OCI-LY1 (cell line): ENCODE results near the gene COPE.

Experiments
- H2AFZ ChIP-seq: fragments of 200-600 bp; sonication (generic), shearing (Covaris generic); 2 replicates; pipeline ENCODE4 v1.6.0; 2014; ENCODE audit warnings: antibody characterized with exemption, mild to moderate bottlenecking, low read length
- H3F3A ChIP-seq: fragments of 200-600 bp; sonication (generic), shearing (Covaris generic); 2 replicates; pipeline ENCODE4 v1.6.0; 2014; ENCODE audit warnings: mild to moderate bottlenecking, antibody characterized with exemption, low read length, moderate library complexity; ENCODE audit not compliant: insufficient read depth
- H3K27ac ChIP-seq: fragments of 200-600 bp; sonication (generic); 2 replicates; pipeline ENCODE4 v1.5.1; 2014; ENCODE audit warnings: low read length, mixed run types, mild to moderate bottlenecking, low read depth; ENCODE audit not compliant: poor library complexity, severe bottlenecking
- H3K27me3 ChIP-seq: fragments of 200-600 bp; sonication (generic); 2 replicates; pipeline ENCODE4 v1.6.0; 2014; ENCODE audit warnings: antibody characterized with exemption, mild to moderate bottlenecking, low read length, moderate library complexity; ENCODE audit not compliant: insufficient read depth
- H3K36me3 ChIP-seq: fragments of 200-600 bp; sonication (generic); 2 replicates; pipeline ENCODE4 v1.6.1; 2014; ENCODE audit warnings: mild to moderate bottlenecking, antibody characterized with exemption, low read length, moderate library complexity, mixed read lengths; ENCODE audit not compliant: insufficient read depth
- H3K4me1 ChIP-seq: fragments of 200-600 bp; sonication (generic); 2 replicates; pipeline ENCODE4 v1.5.1; 2014; ENCODE audit warnings: mild to moderate bottlenecking, low read length, moderate library complexity; ENCODE audit not compliant: insufficient read depth, severe bottlenecking
- H3K4me2 ChIP-seq: fragments of 200-600 bp; sonication (generic), shearing (Covaris generic); 2 replicates; pipeline ENCODE4 v1.6.1; 2014; ENCODE audit warnings: low read length
- H3K4me3 ChIP-seq: fragments of 200-600 bp; sonication (generic); 2 replicates; pipeline ENCODE4 v1.5.1; 2014; ENCODE audit warnings: low read length, low read depth, mild to moderate bottlenecking, mixed read lengths; ENCODE audit not compliant: poor library complexity, severe bottlenecking
- H3K79me2 ChIP-seq: fragments of 200-600 bp; shearing (Covaris generic); 2 replicates; pipeline ENCODE4 v1.6.1; 2016; ENCODE audit warnings: mixed run types, low read length, mixed read lengths; ENCODE audit not compliant: insufficient read depth
- H3K9ac ChIP-seq: fragments of 200-600 bp; sonication (generic), shearing (Covaris generic); 2 replicates; pipeline ENCODE4 v1.6.1; 2014; ENCODE audit warnings: mild to moderate bottlenecking, low read length, mixed read lengths
- H3K9me2 ChIP-seq: fragments of 200-600 bp; sonication (generic), shearing (Covaris generic); 2 replicates; pipeline ENCODE4 v1.6.1; 2014; ENCODE audit warnings: low read depth, mild to moderate bottlenecking, low read length, mixed read lengths
- H3K9me3 ChIP-seq: fragments of 200-600 bp; shearing (Covaris generic); 2 replicates; pipeline ENCODE4 v1.6.1; 2014; ENCODE audit warnings: low read length, mixed read lengths
- H4K20me1 ChIP-seq: fragments of 200-600 bp; sonication (generic), shearing (Covaris generic); 2 replicates; pipeline ENCODE4 v1.6.0; 2016; ENCODE audit warnings: mild to moderate bottlenecking, low read length; ENCODE audit not compliant: insufficient read depth
- EZH2 ChIP-seq: fragments of 200-600 bp; sonication (generic), shearing (Covaris generic); IDR thresholded peaks from 2 replicates; pipeline ENCODE4 v1.8.0; 2017; ENCODE audit warnings: borderline replicate concordance, mixed run types, mild to moderate bottlenecking, antibody characterized with exemption, low read length, moderate library complexity, mixed read lengths
- TF ChIP-seq, protein P1 (sequence below): fragments of 200-600 bp; sonication (generic), shearing (Covaris generic); IDR thresholded peaks from 2 replicates; pipeline ENCODE4 v1.5.1; 2017; ENCODE audit warnings: mild to moderate bottlenecking, antibody characterized with exemption, low read length, moderate library complexity, mixed read lengths

COPE gene

DNA sequence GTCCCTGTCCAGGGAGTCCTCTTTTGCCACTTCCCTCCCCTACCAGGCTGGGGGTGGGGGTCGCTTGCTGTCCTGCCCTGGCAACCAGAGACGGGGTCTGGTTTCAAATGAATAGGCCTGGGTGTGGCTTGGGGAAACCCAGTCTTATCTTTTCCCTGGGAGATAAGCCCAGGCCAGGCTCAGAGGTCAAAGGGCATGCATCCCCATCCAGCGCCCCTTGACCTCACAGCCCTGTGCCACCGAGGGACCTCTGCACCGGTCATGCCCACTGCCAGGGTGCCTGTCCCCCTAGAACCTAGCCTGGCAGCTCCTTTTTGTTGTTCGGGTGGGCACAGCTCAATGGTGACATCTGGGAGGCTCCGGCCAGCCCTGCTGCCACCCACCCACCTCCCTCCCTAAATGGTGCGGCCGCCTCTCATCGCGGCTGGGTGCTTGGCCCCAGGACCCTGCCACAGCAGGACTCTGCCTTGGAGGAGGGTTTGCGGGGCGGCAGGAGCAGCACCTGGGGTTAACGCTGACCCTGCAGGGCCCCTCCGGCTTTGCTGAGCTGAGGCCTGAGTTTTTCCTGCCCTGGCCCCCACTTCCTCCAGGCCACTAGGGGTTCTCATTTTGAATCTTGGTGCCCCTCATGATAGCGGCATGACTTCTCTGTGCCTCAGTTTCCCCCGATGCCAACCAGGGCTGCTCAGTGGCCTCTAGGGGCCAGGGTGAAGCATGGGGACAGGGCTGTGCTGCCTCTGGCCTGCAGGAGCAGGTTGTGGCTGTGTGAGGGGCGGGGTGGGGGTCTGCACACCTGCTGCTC lies 20.4 kb downstream of the COPE start:
- Histone ChIP-seq H3K36me3 (peaks cover 24% of the 10 kb centered on the region), H3K27ac (no peak overlapping the region), H3K4me3 (no peak overlapping the region), H3K9me2 (no peaks in the 10 kb centered on the region), H3K79me2 (no peaks in the 10 kb centered on the region), H2AFZ (no peak overlapping the region), H3K4me2 (no peak overlapping the region), H3F3A (no peaks in the 10 kb centered on the region), H3K9me3 (no peaks in the 10 kb centered on the region), H3K27me3 (no peaks in the 10 kb centered on the region), H3K4me1 (no peaks in the 10 kb centered on the region), H3K9ac (no peak overlapping the region), H4K20me1 (no peaks in the 10 kb centered on the region)
- no peak for TF ChIP-seq EZH2
- TF ChIP-seq, protein P1, sequence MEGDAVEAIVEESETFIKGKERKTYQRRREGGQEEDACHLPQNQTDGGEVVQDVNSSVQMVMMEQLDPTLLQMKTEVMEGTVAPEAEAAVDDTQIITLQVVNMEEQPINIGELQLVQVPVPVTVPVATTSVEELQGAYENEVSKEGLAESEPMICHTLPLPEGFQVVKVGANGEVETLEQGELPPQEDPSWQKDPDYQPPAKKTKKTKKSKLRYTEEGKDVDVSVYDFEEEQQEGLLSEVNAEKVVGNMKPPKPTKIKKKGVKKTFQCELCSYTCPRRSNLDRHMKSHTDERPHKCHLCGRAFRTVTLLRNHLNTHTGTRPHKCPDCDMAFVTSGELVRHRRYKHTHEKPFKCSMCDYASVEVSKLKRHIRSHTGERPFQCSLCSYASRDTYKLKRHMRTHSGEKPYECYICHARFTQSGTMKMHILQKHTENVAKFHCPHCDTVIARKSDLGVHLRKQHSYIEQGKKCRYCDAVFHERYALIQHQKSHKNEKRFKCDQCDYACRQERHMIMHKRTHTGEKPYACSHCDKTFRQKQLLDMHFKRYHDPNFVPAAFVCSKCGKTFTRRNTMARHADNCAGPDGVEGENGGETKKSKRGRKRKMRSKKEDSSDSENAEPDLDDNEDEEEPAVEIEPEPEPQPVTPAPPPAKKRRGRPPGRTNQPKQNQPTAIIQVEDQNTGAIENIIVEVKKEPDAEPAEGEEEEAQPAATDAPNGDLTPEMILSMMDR = no peak

DNA sequence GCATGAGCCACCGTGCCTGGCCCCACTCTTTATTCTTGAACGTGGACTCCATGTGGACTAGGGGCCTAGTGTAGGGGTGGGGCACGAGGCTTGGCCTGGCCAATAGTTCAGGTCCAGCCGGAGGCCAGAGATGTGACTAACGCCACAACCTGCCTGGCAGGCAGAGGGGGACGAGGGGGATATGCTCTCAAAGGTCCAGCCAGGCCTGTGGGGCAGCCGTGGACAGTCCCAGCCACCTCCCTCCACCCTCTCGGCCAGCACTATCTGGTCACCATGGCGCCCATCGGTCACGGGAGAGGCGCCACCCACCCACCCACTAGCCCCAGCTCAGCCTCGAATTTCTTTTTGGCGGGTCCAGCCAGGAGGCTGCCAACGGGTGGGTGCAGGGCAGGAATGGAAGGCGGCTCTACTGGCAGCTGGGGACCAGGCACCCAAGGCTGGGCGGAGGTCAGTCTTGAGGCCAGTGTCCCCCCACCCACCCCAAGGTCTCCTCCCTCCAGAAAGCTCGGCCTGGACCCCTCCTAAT lies 21.0 kb downstream of the COPE start:
- Histone ChIP-seq H3K4me3 (no peak overlapping the region), H3K79me2 (no peaks in the 10 kb centered on the region), H3K9me2 (no peaks in the 10 kb centered on the region), H3K4me2 (no peak overlapping the region), H2AFZ (no peak overlapping the region), H3K4me1 (no peaks in the 10 kb centered on the region), H3K36me3 (peaks cover 24% of the 10 kb centered on the region), H3K9ac (no peak overlapping the region), H3K27me3 (no peaks in the 10 kb centered on the region), H3K27ac (no peak overlapping the region), H4K20me1 (no peaks in the 10 kb centered on the region), H3F3A (no peaks in the 10 kb centered on the region), H3K9me3 (no peaks in the 10 kb centered on the region)
- no peak for TF ChIP-seq EZH2
- TF ChIP-seq, protein P1 = no peak

DNA sequence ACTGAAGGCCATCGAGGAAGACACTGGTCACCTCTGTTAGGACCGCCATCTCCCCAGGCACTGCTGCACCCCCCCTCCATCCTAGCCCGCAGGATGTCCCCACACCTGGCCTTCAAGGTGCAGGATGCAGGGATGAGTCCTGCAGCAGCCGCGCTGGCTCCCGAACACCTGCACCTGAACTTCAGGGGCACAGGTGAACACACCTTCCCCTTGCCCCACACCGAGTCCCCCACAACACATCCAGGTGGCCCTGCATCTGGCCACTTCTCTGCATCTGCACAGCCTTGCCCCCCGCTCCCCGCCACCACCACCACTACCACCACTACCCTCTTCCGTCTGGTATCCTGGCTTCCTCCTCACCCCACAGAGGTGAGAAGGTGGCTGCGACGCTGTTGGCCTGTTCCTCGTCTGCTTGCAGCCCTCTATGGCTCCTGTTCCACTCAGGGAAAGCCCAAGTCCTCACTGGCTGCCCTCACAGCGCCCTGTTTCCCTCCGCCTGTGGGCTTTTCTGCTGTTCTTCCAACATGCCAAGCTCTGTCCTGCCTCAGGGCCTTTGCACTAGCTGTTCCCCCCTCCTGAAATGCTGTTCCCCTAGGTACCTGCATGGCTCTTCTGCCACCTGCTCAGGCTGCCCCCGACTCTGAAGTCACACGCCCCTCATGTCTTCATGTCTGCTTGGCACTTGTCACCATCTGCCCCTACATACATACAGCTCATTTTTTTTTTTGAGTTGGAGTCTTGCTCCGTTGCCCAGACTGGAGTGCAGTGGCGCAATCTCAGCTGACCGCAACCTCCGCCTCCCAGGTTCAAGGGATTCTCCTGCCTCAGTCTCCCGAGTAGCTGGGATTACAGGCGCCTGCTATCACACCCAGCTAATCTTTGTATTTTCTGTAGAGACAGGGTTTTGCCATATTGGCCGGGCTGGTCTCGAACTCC lies 21.8 kb downstream of the COPE start:
- no peak for TF ChIP-seq EZH2
- TF ChIP-seq, protein P1 = no peak
- Histone ChIP-seq H3F3A (no peaks in the 10 kb centered on the region), H3K36me3 (peaks cover 20% of the 10 kb centered on the region), H3K27me3 (no peaks in the 10 kb centered on the region), H3K4me3 (no peak overlapping the region), H3K9me2 (no peaks in the 10 kb centered on the region), H2AFZ (no peak overlapping the region), H3K4me2 (no peak overlapping the region), H3K9me3 (no peaks in the 10 kb centered on the region), H4K20me1 (no peaks in the 10 kb centered on the region), H3K4me1 (no peaks in the 10 kb centered on the region), H3K79me2 (no peaks in the 10 kb centered on the region), H3K9ac (no peak overlapping the region), H3K27ac (no peak overlapping the region)
